ENCODE data around the gene TUBB1.

DNA sequence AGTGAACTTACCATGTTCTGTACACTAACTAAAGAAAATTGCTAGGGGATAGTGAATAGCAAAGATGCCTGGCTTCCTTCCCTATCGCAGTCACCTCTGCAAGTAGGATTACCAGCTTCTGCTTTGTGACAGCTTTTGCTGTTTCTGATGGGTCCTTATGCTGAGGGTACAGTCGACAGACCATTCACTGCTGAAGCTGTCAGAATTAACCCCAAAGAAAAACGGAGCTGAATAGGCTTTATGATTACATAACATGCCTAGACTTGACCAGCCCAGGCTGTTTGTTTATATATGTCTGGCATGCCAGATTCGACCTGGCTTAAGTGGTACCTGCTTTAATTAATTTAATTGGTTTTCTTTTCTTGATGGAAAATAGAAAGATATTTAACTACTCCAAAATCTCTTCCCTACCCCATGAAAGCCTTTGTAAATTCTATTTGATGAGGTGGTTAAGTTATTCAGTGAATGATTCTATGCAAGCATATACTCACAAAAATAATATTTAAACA is 45.0 kb downstream of the TUBB1 start:
- no peak for TF ChIP-seq POLR2AphosphoS5 (IDR thresholded peaks at IDR 0.05; ENCODE audit: borderline replicate concordance, low read depth, low read length)
- no peak for TF ChIP-seq EZH2 (IDR thresholded peaks at IDR 0.05)
- TF ChIP-seq FOXP2 (optimal IDR thresholded peaks at IDR 0.05; ENCODE audit: control extremely low read depth, extremely low read length, insufficient read depth) = no peak
